Measurements from ENCODE around the gene KIRREL3. TPM values are rescaled to one million over a fixed set of nuclear protein-coding genes. Genes with fewer than 3 reads are reported as not detected.

The KIRREL3 gene
- total and polyA plus RNA-seq, 5 donors from 2014 or later, result not detected

DNA sequence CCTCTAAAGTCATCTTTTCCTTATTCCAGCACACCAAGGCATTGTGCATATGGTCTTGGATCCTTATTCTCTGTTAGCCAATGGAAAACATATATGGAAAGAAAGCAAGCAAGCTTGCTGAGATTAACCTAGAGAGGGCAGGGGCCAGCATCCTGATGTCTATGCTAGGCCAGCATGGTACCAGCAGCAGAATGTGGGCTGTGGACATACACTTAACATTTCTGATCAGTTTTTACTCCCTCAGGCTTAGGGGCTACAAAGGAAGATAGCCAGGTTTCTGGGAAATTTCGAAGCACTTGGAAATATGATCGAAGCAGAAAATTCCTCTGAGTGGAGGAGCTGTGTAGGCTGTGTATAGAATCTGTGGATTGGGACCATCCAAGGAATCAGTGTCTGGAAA is 578.1 kb downstream of the KIRREL3 start:
- DNase-seq, result no peak
- ATAC-seq (ENCODE audit: low read depth in 2 of 2), result no peak
- H3K36me3 Mint-ChIP-seq, result no peaks in the 10 kb centered on the region
- H3K27me3 Mint-ChIP-seq, result peaks cover 5% of the 10 kb centered on the region
- Histone ChIP-seq H3K27ac (ENCODE audit: insufficient read depth, low read length, poor library complexity, severe bottlenecking) (no peak overlapping the region), H3K4me1 (ENCODE audit: control insufficient read depth, insufficient read depth, low read length, poor library complexity, severe bottlenecking) (no peaks in the 10 kb centered on the region), H3K36me3 (ENCODE audit: control insufficient read depth, insufficient read depth, low read length) (no peaks in the 10 kb centered on the region), H3K27me3 (ENCODE audit: control insufficient read depth, insufficient read depth, low read length) (no peaks in the 10 kb centered on the region), H3K4me3 (ENCODE audit: low read depth, low read length) (no peak overlapping the region), H3K9me3 (ENCODE audit: control insufficient read depth in 2 of 2, low read length in 2 of 2) (no peaks in the 10 kb centered on the region)
- H3K4me1 Mint-ChIP-seq, result peaks cover 0 to 5% (median under 1%) of the 10 kb centered on the region in 4 donors
- H3K9me3 Mint-ChIP-seq, result no peaks in the 10 kb centered on the region
- H3K27ac Mint-ChIP-seq, result peak overlapping the region in 1 of 3 donors; percentile 29
- no peak overlapping the region for H3K4me3 Mint-ChIP-seq

DNA sequence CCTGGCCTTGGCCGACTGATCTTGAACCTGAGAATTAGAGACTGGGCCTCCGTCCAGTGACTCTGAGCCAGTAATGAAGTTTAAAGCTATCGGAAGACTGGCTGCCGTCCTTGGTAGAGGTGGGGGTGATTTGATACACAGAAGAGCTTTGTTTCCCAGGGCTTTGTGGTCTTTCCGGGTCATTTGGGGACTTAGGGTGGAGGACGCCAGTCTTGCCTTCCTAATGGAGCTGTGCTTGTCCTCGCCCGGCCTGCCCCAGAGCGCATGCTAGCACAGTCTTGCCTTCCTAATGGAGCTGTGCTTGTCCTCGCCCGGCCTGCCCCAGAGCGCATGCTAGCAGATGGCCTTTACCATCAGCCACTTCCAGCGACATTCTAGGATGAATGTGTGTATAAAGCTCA is 579.3 kb downstream of the KIRREL3 start:
- Mint-ChIP-seq H3K9me3 (no peaks in the 10 kb centered on the region), H3K27ac (no peak overlapping the region), H3K4me1 (peaks cover 0 to 6% (median 1%) of the 10 kb centered on the region in 4 donors)

DNA sequence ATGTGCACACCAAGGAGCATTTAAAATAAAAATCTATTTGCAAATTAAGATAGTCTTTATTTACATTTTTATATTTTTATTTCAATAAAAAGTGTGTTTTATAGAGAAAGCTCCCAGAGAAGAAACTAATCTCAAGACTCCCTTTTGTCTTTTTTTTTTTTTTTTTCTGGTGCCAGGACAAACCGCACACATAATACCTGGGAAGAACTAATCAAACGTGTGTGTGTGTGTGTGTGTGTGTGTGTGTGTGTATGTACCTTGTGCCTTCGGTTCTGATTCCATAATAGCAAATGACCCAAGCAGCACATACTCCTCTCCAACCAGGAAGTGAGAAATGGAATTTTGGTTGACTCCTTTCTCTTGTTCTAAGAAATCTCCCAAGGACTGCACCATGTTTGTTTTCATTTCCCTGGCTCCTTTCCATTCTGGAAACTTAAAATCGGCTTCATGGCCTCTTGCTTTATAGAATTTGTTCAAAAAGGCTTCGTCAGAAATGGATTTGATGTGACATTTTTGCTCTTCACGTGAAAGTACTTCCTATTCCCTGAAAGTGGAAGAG is 579.8 kb downstream of the KIRREL3 start:
- Mint-ChIP-seq H3K27me3 (peaks cover 5% of the 10 kb centered on the region), H3K4me3 (no peak overlapping the region), H3K9me3 (no peaks in the 10 kb centered on the region), H3K4me1 (peaks cover 0 to 10% (median 4%) of the 10 kb centered on the region in 4 donors), H3K36me3 (no peaks in the 10 kb centered on the region), H3K27ac (no peak overlapping the region)
- Histone ChIP-seq H3K4me3 (ENCODE audit: low read depth, low read length) (no peak overlapping the region), H3K27ac (ENCODE audit: insufficient read depth, low read length, poor library complexity, severe bottlenecking) (no peak overlapping the region), H3K27me3 (ENCODE audit: control insufficient read depth, insufficient read depth, low read length) (no peaks in the 10 kb centered on the region), H3K9me3 (ENCODE audit: control insufficient read depth in 2 of 2, low read length in 2 of 2) (no peaks in the 10 kb centered on the region), H3K36me3 (ENCODE audit: control insufficient read depth, insufficient read depth, low read length) (no peaks in the 10 kb centered on the region), H3K4me1 (ENCODE audit: control insufficient read depth, insufficient read depth, low read length, poor library complexity, severe bottlenecking) (peaks cover 4% of the 10 kb centered on the region)
- ATAC-seq (ENCODE audit: low read depth in 2 of 2) (no peak), DNase-seq (no peak)

More for the DNA sequence above, 579.3 kb downstream of the KIRREL3 start:
- H3K4me3 Mint-ChIP-seq, result no peak overlapping the region
- Histone ChIP-seq H3K4me3 (ENCODE audit: low read depth, low read length) (no peak overlapping the region), H3K4me1 (ENCODE audit: control insufficient read depth, insufficient read depth, low read length, poor library complexity, severe bottlenecking) (peaks cover 4% of the 10 kb centered on the region), H3K27ac (ENCODE audit: insufficient read depth, low read length, poor library complexity, severe bottlenecking) (no peak overlapping the region), H3K36me3 (ENCODE audit: control insufficient read depth, insufficient read depth, low read length) (no peaks in the 10 kb centered on the region), H3K9me3 (ENCODE audit: control insufficient read depth in 2 of 2, low read length in 2 of 2) (no peaks in the 10 kb centered on the region), H3K27me3 (ENCODE audit: control insufficient read depth, insufficient read depth, low read length) (no peaks in the 10 kb centered on the region)
- H3K27me3 Mint-ChIP-seq, result peaks cover 5% of the 10 kb centered on the region
- H3K36me3 Mint-ChIP-seq, result no peaks in the 10 kb centered on the region
- no peak for DNase-seq
- ATAC-seq (ENCODE audit: low read depth in 2 of 2), result no peak

DNA sequence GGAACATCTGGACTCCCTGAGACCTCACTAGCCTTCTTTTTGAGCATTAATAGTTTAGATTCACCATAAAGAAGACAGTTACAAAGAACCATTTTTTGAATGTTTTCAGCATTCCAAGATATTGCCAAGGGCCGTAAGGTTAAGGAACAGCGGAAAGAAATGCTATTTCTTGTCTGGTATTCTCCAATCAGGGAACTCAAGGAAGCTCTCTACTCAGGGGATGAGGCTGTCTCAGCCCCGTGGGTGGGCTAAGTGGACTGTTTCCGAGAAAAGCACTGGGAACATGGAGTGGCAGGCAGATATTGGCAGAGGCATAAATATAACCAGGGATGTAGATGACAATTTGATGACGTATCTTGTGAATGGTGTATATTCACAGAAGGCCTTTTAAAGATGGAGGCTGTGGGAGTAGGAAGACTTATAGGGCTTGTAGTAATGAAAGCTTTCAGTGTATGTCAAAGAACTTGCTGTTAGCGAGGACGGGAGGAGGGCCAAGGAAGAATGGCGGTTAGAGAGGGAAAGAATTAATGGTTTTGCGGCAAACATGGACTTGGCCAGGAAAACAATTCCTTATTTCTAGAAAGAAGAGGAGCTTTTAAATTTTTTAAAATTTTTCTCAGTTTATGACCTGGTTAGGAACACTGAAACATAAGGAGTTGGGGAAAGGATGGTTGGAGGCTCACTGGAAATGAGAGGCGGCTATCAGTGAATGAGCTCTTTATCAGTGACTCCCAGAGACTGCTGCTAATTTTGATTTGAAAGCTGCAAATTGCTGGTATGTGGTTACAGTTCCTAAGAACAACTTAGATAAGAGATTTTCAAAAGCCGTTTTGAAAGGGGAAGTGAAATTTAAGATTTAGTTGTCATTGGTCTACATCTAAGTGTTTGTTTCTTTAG is 580.5 kb downstream of the KIRREL3 start:
- ATAC-seq (ENCODE audit: low read depth in 2 of 2), result no peak
- H3K4me3 ChIP-seq (ENCODE audit: low read depth, low read length), result no peak overlapping the region
- H3K27me3 ChIP-seq (ENCODE audit: control insufficient read depth, insufficient read depth, low read length), result no peaks in the 10 kb centered on the region
- Mint-ChIP-seq H3K36me3 (no peaks in the 10 kb centered on the region), H3K4me1 (peaks cover 0 to 10% (median 5%) of the 10 kb centered on the region in 4 donors), H3K27me3 (peaks cover 5% of the 10 kb centered on the region), H3K27ac (no peak overlapping the region), H3K4me3 (no peak overlapping the region), H3K9me3 (no peaks in the 10 kb centered on the region)
- no peak for DNase-seq
- no peaks in the 10 kb centered on the region for H3K9me3 ChIP-seq (ENCODE audit: control insufficient read depth in 2 of 2, low read length in 2 of 2)
- no peak overlapping the region for H3K27ac ChIP-seq (ENCODE audit: insufficient read depth, low read length, poor library complexity, severe bottlenecking)
- H3K36me3 ChIP-seq (ENCODE audit: control insufficient read depth, insufficient read depth, low read length), result no peaks in the 10 kb centered on the region
- H3K4me1 ChIP-seq (ENCODE audit: control insufficient read depth, insufficient read depth, low read length, poor library complexity, severe bottlenecking), result peaks cover 4% of the 10 kb centered on the region

DNA sequence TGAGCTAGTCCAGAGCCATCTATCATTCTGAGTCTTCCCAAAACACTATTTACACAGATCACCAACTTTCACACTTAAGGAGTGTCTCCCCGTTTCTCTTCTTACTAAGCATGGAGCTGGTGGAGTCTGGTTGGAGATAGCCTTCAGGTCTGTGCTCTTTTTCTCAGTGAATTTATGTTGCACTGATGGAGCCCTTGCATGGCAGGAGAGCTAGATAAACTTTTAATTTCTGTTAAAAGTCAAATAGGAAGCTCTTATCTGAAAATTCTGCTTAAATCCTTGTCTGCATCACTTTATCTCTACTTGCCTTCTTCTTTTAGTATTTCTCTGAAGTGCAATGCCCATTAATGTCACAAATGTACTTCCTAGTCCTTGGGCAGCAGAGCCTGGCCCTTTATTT is 581.7 kb downstream of the KIRREL3 start:
- no peak overlapping the region for H3K27ac Mint-ChIP-seq
- Histone ChIP-seq H3K36me3 (ENCODE audit: control insufficient read depth, insufficient read depth, low read length) (no peaks in the 10 kb centered on the region), H3K4me3 (ENCODE audit: low read depth, low read length) (no peak overlapping the region), H3K27ac (ENCODE audit: insufficient read depth, low read length, poor library complexity, severe bottlenecking) (no peak overlapping the region), H3K27me3 (ENCODE audit: control insufficient read depth, insufficient read depth, low read length) (no peaks in the 10 kb centered on the region), H3K4me1 (ENCODE audit: control insufficient read depth, insufficient read depth, low read length, poor library complexity, severe bottlenecking) (peaks cover 4% of the 10 kb centered on the region), H3K9me3 (ENCODE audit: control insufficient read depth in 2 of 2, low read length in 2 of 2) (no peaks in the 10 kb centered on the region)
- DNase-seq, result no peak
- H3K9me3 Mint-ChIP-seq, result no peaks in the 10 kb centered on the region
- H3K36me3 Mint-ChIP-seq, result no peaks in the 10 kb centered on the region
- no peak overlapping the region for H3K4me3 Mint-ChIP-seq
- H3K4me1 Mint-ChIP-seq, result peaks cover 0 to 10% (median 4%) of the 10 kb centered on the region in 4 donors
- ATAC-seq (ENCODE audit: low read depth in 2 of 2), result no peak
- peaks cover 5% of the 10 kb centered on the region for H3K27me3 Mint-ChIP-seq

DNA sequence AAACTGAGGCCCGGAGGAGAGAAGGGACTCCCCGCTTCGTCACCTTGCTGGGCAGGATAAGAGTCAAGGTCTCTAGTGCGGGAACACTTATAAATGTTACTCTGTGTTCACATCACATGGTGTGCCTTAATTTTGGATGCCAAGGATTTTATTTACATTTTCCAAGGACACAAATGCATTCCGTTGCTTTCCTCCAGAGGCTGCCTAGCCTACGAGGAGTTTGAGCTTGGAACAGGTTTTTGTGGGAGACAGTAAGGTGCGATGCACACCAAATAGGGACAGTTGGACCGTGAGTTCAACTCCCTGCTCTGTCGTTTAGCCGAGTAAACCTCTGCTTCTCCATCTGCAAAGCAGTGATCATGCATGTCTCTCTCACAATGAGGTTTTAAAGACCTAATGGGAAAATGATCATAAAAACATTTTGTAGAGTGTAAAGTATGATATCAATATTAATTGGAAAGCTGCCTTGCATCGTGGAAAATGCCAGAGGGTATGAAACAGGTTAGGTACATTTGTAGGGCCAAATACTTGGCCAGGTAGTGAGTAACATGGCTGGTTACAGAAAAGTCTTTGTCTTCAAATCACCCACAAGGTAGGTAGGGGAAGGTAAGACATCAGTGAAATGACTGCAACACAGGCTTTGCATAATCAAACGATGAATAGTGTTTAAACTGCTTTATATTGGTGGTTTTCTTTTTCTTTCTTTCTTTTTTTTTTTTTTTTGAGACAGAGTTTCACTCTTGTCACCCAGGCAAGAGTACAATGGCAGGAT is 583.3 kb downstream of the KIRREL3 start:
- Histone ChIP-seq H3K27me3 (ENCODE audit: control insufficient read depth, insufficient read depth, low read length) (no peaks in the 10 kb centered on the region), H3K36me3 (ENCODE audit: control insufficient read depth, insufficient read depth, low read length) (no peaks in the 10 kb centered on the region), H3K27ac (ENCODE audit: insufficient read depth, low read length, poor library complexity, severe bottlenecking) (no peak overlapping the region), H3K4me3 (ENCODE audit: low read depth, low read length) (no peak overlapping the region), H3K4me1 (ENCODE audit: control insufficient read depth, insufficient read depth, low read length, poor library complexity, severe bottlenecking) (peaks cover 4% of the 10 kb centered on the region), H3K9me3 (ENCODE audit: control insufficient read depth in 2 of 2, low read length in 2 of 2) (no peaks in the 10 kb centered on the region)
- peak overlapping the region in 1 of 3 donors; percentile 66 for H3K27ac Mint-ChIP-seq
- peak overlapping the region in 3 of 4 donors; percentile 33 to 56 (median 41) for H3K4me3 Mint-ChIP-seq
- H3K9me3 Mint-ChIP-seq, result no peaks in the 10 kb centered on the region
- DNase-seq (no peak), ATAC-seq (ENCODE audit: low read depth in 2 of 2) (no peak)
- H3K4me1 Mint-ChIP-seq, result peaks cover 0 to 10% (median 4%) of the 10 kb centered on the region in 4 donors
- H3K27me3 Mint-ChIP-seq, result peaks cover 4% of the 10 kb centered on the region
- peaks cover under 1% of the 10 kb centered on the region for H3K36me3 Mint-ChIP-seq

DNA sequence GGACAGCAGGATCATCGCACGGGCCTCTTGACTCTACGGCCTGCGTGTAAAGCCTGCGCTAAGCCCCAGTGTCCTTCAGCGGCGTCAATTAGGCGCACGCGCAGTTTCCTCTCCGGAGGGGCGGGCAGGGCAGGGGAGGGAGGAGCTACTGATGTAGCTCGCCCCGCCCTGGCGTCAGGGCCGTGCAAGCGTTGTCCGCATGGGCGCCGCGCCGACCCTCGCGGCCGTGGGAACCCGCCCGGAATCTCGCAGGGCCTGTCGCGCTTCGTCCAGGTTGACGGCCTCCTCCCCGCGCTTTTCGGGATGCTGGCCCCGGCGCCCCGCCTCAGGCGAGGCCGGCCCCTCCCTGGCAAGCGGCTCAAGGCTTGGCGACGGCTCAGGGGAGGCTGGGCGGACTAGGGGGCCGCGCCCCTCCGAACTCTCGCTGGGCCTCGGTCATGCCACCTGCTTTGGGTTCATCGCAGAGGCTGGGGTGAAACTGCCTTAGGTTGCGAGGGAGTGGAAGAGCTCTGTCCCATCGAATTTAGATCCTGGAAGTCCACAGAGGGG is 584.0 kb downstream of the KIRREL3 start:
- ATAC-seq (ENCODE audit: low read depth in 2 of 2) (peak; percentile 76 to 82), DNase-seq (peak; percentile 34 to 77 (median 43))
- Mint-ChIP-seq H3K4me3 (peak overlapping the region in 3 of 4 donors; percentile 55 to 71 (median 56)), H3K27me3 (no peaks in the 10 kb centered on the region), H3K9me3 (no peaks in the 10 kb centered on the region), H3K27ac (peak overlapping the region in 1 of 3 donors; percentile 71), H3K36me3 (peaks cover 7% of the 10 kb centered on the region), H3K4me1 (peaks cover 0 to 10% (median 4%) of the 10 kb centered on the region in 4 donors)
- Histone ChIP-seq H3K27ac (ENCODE audit: insufficient read depth, low read length, poor library complexity, severe bottlenecking) (no peak overlapping the region), H3K9me3 (ENCODE audit: control insufficient read depth in 2 of 2, low read length in 2 of 2) (no peaks in the 10 kb centered on the region), H3K36me3 (ENCODE audit: control insufficient read depth, insufficient read depth, low read length) (no peaks in the 10 kb centered on the region), H3K27me3 (ENCODE audit: control insufficient read depth, insufficient read depth, low read length) (no peaks in the 10 kb centered on the region), H3K4me3 (ENCODE audit: low read depth, low read length) (peak overlapping the region; percentile 37), H3K4me1 (ENCODE audit: control insufficient read depth, insufficient read depth, low read length, poor library complexity, severe bottlenecking) (peaks cover 4% of the 10 kb centered on the region)
